HG02798 (cell line): ENCODE data around the gene ING5.
"Not testable (repeated sequence)": the region's sequence is repeated elsewhere in the genome, so short reads cannot be mapped to it uniquely, and the experiment has no call there.

ENCODE experiments used
- ATAC-seq: cut with Tn5 transposase; IDR thresholded peaks from one replicate; pipeline ENCODE4 v1.9.1; 2021; ENCODE audit warnings: mild to moderate bottlenecking; ENCODE audit not compliant: unreplicated experiment, poor library complexity

Gene ING5

GRCh38 chr2:241701399-241702154 lies at the start of gene ING5:
Gene ING5, plus strand, starts transcription at chr2:241702039. Its CDS starts 27 bp downstream, at chr2:241702066.
- peak; percentile 69 for ATAC-seq

- ATAC-seq, result no peak
Observed at GRCh38 chr2:241652142-241652541, 49.7 kb upstream of the ING5 start.

GRCh38 chr2:241652722-241653121 lies 49.1 kb upstream of the ING5 start:
- no peak for ATAC-seq

GRCh38 chr2:241653210-241653750 lies 48.6 kb upstream of the ING5 start:
- ATAC-seq, result no peak

GRCh38 chr2:241654551-241654950 lies 47.3 kb upstream of the ING5 start:
- no peak for ATAC-seq

GRCh38 chr2:241655516-241656189 lies 46.2 kb upstream of the ING5 start:
- ATAC-seq, result no peak

- no peak for ATAC-seq
Observed at GRCh38 chr2:241656190-241656741, 45.6 kb upstream of the ING5 start.

- ATAC-seq, result no peak
Observed at GRCh38 chr2:241657786-241658254, 44.0 kb upstream of the ING5 start.

- ATAC-seq, result no peak
Observed at GRCh38 chr2:241658296-241658695, 43.5 kb upstream of the ING5 start.

GRCh38 chr2:241659150-241659739 lies 42.6 kb upstream of the ING5 start:
- ATAC-seq, result no peak

- ATAC-seq, result no peak
Observed at GRCh38 chr2:241660593-241661213, 41.1 kb upstream of the ING5 start.

GRCh38 chr2:241662731-241663130 lies 39.1 kb upstream of the ING5 start:
- ATAC-seq, result not testable (repeated sequence)

- no peak for ATAC-seq
Observed at GRCh38 chr2:241665731-241666440, 36.0 kb upstream of the ING5 start.

GRCh38 chr2:241666627-241667400 lies 35.0 kb upstream of the ING5 start:
- ATAC-seq, result no peak

GRCh38 chr2:241668354-241668753 lies 33.5 kb upstream of the ING5 start:
- no peak for ATAC-seq

GRCh38 chr2:241668839-241669238 lies 33.0 kb upstream of the ING5 start:
- ATAC-seq, result no peak

- ATAC-seq, result no peak
Observed at GRCh38 chr2:241670333-241671110, 31.3 kb upstream of the ING5 start.
